Panc1 (cell line): ENCODE measurements around the gene GIMAP5. TPM values are rescaled to one million over a fixed set of nuclear protein-coding genes. Genes with fewer than 3 reads are reported as not detected.

Experiments used
- ATAC-seq: fragments of 200-7000 bp; cut with Tn5 transposase; 2 replicates; pipeline ENCODE4 v1.9.1; 2020; ENCODE audit warnings: mild to moderate bottlenecking, moderate library complexity
- BruUV-seq: library from RNA; stranded (reverse); fragments of 400-500 nt; replicated peaks from 2 replicates; lab custom pipeline; 2021; lab: Mats Ljungman, UMichigan
- CTCF ChIA-PET: fragments of 300-600 bp; sonication (Branson Sonifier 250); formaldehyde crosslinking; loops from one replicate; lab custom pipeline; 2022; ENCODE audit warnings: antibody characterized with exemption; lab: Charles Lee
- POLR2A ChIA-PET: fragments of 300-600 bp; sonication (Branson Sonifier 250); formaldehyde crosslinking; loops from one replicate; lab custom pipeline; 2022; ENCODE audit warnings: antibody characterized with exemption; lab: Charles Lee
- DNase-seq: peaks from one replicate; pipeline ENCODE4 v3.0.0-alpha.2; 2010; ENCODE audit warnings: low read depth, low spot score
- H3K27ac ChIP-seq: 2 replicates; pipeline ENCODE4 v1.5.1; 2011; ENCODE audit warnings: mild to moderate bottlenecking, low read length, inconsistent platforms
- H3K27me3 ChIP-seq: fragments of 200-500 bp; sonication (Bioruptor generic); 2 replicates; pipeline ENCODE4 v1.6.0; 2014; ENCODE audit warnings: low read length, inconsistent platforms; ENCODE audit not compliant: control insufficient read depth, insufficient read depth
- H3K36me3 ChIP-seq: fragments of 200-500 bp; sonication (Bioruptor generic); 2 replicates; pipeline ENCODE4 v1.5.1; 2014; ENCODE audit warnings: inconsistent platforms, mild to moderate bottlenecking, low read length, moderate library complexity; ENCODE audit not compliant: control insufficient read depth, insufficient read depth
- H3K4me1 ChIP-seq: 2 replicates; pipeline ENCODE4 v1.5.1; 2011; ENCODE audit warnings: inconsistent platforms, mild to moderate bottlenecking, low read length, moderate library complexity; ENCODE audit not compliant: control insufficient read depth, insufficient read depth
- H3K4me3 ChIP-seq, 2 experiments: 2 replicates each; pipeline ENCODE4 v1.5.1; 2011 to 2012; ENCODE audit warnings: low read depth in 2 of 2, low read length in 2 of 2, mild to moderate bottlenecking in 2 of 2, inconsistent platforms in 1 of 2, moderate library complexity in 1 of 2
- H3K9me3 ChIP-seq: fragments of 200-500 bp; sonication (Bioruptor generic); 2 replicates; pipeline ENCODE4 v1.5.1; 2014; ENCODE audit warnings: low read depth, mild to moderate bottlenecking, inconsistent platforms, low read length, moderate library complexity; ENCODE audit not compliant: control insufficient read depth, insufficient read depth
- POLR2AphosphoS5 ChIP-seq: IDR thresholded peaks from 2 replicates; pipeline ENCODE4 v1.6.1; 2012; ENCODE audit warnings: mild to moderate bottlenecking, low read depth, low read length, moderate library complexity
- SIN3A ChIP-seq: IDR thresholded peaks from 2 replicates; pipeline ENCODE4 v1.6.1; 2012; ENCODE audit warnings: low read depth, mild to moderate bottlenecking, low read length, moderate library complexity, borderline replicate concordance; ENCODE audit not compliant: insufficient read depth
- TCF7L2 ChIP-seq: IDR thresholded peaks from 2 replicates; pipeline ENCODE4 v1.6.1; 2011; ENCODE audit warnings: mild to moderate bottlenecking, low read depth, low read length, inconsistent platforms
- in situ Hi-C: cut with HindIII; loops from 2 replicates; pipeline ENCODE4 v1.10.0; 2016; ENCODE audit warnings: low sequenced_read_pairs, low pct_unique_long_range_greater_than_20kb
- intact Hi-C: fragments of 100-400 bp; cut with micrococcal nuclease; formaldehyde crosslinking; loops from one replicate; pipeline ENCODE4 v1.10.0; 2022; ENCODE audit not compliant: unreplicated experiment
- total RNA-seq: library from RNA; stranded (reverse); gene quantifications from one replicate; pipeline ENCODE4 v1.2.1, GENCODE V29; 2021; ENCODE audit not compliant: unreplicated experiment
- TF ChIP-seq, protein P1 (sequence below): fragments of 450-650 bp; IDR thresholded peaks from 2 replicates; pipeline ENCODE4 v1.5.1; 2017; ENCODE audit warnings: mild to moderate bottlenecking
- TF ChIP-seq, protein P2 (sequence below), 2 experiments: IDR thresholded peaks; 2 replicates each; pipeline ENCODE4 v1.6.1; 2011 to 2012; ENCODE audit warnings: low read depth in 2 of 2, control low read depth in 1 of 2, low read length in 1 of 2, mild to moderate bottlenecking in 1 of 2, moderate library complexity in 1 of 2; ENCODE audit not compliant: insufficient read depth in 1 of 2

The GIMAP5 gene
- total RNA-seq, 1 experiment from 2014 or later, result 0.51 TPM

- intact Hi-C loops, result no loop called here
- Histone ChIP-seq H3K27ac (no peak overlapping the region), H3K4me1 (no peaks in the 10 kb centered on the region), H3K36me3 (no peaks in the 10 kb centered on the region), H3K9me3 (no peaks in the 10 kb centered on the region), H3K27me3 (peaks cover 2% of the 10 kb centered on the region; the same call in 1 of the 2 replicates), H3K4me3 (no peak overlapping the region)
- POLR2A ChIA-PET, result no interaction called here
- no TSS peak for BruUV-seq
- in situ Hi-C loops, result no loop called here
- ATAC-seq (no peak), DNase-seq (no peak)
- CTCF ChIA-PET, result no interaction called here
- TF ChIP-seq SIN3A (no peak), TCF7L2 (no peak)
- TF ChIP-seq, protein P1, sequence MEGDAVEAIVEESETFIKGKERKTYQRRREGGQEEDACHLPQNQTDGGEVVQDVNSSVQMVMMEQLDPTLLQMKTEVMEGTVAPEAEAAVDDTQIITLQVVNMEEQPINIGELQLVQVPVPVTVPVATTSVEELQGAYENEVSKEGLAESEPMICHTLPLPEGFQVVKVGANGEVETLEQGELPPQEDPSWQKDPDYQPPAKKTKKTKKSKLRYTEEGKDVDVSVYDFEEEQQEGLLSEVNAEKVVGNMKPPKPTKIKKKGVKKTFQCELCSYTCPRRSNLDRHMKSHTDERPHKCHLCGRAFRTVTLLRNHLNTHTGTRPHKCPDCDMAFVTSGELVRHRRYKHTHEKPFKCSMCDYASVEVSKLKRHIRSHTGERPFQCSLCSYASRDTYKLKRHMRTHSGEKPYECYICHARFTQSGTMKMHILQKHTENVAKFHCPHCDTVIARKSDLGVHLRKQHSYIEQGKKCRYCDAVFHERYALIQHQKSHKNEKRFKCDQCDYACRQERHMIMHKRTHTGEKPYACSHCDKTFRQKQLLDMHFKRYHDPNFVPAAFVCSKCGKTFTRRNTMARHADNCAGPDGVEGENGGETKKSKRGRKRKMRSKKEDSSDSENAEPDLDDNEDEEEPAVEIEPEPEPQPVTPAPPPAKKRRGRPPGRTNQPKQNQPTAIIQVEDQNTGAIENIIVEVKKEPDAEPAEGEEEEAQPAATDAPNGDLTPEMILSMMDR, result no peak
- TF ChIP-seq, protein P2, sequence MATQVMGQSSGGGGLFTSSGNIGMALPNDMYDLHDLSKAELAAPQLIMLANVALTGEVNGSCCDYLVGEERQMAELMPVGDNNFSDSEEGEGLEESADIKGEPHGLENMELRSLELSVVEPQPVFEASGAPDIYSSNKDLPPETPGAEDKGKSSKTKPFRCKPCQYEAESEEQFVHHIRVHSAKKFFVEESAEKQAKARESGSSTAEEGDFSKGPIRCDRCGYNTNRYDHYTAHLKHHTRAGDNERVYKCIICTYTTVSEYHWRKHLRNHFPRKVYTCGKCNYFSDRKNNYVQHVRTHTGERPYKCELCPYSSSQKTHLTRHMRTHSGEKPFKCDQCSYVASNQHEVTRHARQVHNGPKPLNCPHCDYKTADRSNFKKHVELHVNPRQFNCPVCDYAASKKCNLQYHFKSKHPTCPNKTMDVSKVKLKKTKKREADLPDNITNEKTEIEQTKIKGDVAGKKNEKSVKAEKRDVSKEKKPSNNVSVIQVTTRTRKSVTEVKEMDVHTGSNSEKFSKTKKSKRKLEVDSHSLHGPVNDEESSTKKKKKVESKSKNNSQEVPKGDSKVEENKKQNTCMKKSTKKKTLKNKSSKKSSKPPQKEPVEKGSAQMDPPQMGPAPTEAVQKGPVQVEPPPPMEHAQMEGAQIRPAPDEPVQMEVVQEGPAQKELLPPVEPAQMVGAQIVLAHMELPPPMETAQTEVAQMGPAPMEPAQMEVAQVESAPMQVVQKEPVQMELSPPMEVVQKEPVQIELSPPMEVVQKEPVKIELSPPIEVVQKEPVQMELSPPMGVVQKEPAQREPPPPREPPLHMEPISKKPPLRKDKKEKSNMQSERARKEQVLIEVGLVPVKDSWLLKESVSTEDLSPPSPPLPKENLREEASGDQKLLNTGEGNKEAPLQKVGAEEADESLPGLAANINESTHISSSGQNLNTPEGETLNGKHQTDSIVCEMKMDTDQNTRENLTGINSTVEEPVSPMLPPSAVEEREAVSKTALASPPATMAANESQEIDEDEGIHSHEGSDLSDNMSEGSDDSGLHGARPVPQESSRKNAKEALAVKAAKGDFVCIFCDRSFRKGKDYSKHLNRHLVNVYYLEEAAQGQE (IDR thresholded peaks at IDR 0.05; ENCODE audit: insufficient read depth in 1 of 2, low read depth in 2 of 2, low read length in 1 of 2), result no peak
Observed at GRCh38 chr7:150695654-150696053, 41.6 kb upstream of the GIMAP5 start.

- CTCF ChIA-PET, result interaction anchor here (0.7 kb wide), 1 partner anchor 492 kb away, joined by 4 read pairs; no protein-coding TSS in a partner anchor
- H3K27me3 ChIP-seq, result no peaks in the 10 kb centered on the region
- TF ChIP-seq TCF7L2, result no peak
- TF ChIP-seq, protein P2 (IDR thresholded peaks at IDR 0.05; ENCODE audit: insufficient read depth in 1 of 2, low read depth in 2 of 2, low read length in 1 of 2), result no peak
- TF ChIP-seq, protein P1, result no peak
- no peak for TF ChIP-seq POLR2AphosphoS5
- TF ChIP-seq SIN3A, result no peak
- in situ Hi-C loops (no loop called here), intact Hi-C loops (no loop called here)
- H3K4me3 ChIP-seq, result no peak overlapping the region
- BruUV-seq, result no TSS peak
- peaks cover 15% of the 10 kb centered on the region; the same call in 1 of the 2 replicates for H3K9me3 ChIP-seq
- H3K27ac ChIP-seq, result no peak overlapping the region
- ATAC-seq, result no peak
- no peaks in the 10 kb centered on the region for H3K36me3 ChIP-seq
- no peaks in the 10 kb centered on the region for H3K4me1 ChIP-seq
- no peak for DNase-seq
- POLR2A ChIA-PET, result no interaction called here
Observed at GRCh38 chr7:150703209-150703608, 34.0 kb upstream of the GIMAP5 start.
